Measurements from ENCODE around the gene FBRSL1. TPM values are rescaled to one million over a fixed set of nuclear protein-coding genes. Genes with fewer than 3 reads are reported as not detected.

The FBRSL1 gene
- total and polyA plus RNA-seq, 7 donors = 3.9 to 37.0 (median 10.3) TPM

DNA sequence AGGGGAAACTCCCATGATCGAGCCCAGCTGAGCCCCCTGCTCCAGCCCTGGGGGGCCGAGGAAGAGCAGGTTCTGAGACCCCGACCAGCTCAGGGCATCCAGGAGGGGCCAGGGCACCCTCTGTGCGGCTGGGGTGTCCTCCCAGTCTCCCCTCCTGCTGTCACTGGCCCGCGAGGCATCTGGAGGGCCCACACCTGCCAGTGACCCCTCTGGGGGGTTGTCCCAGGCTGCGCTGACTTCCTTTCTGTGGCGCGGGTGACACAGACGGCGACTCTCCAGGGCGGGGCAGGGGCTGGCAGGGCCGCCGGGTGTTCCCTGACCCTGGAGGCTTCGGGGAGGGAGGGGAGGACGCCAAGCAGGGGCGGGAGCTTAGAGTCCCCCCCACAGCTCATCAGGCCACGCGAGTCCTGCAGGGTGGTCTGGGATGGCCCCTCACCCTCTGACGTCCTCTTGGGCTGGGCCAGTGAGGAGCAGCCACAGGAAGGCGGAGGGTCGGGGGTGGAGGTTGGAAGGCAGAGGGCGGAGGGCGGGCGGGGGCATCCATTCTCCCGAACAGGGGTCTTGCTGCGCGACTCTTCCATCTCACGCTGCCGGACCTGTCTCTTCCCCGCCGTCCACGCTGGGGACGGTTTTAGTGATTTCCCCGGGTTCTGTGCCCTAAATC lies 38.6 kb upstream of the FBRSL1 start:
- Histone ChIP-seq H3K4me3 (no peak overlapping the region), H3K27ac (no peak overlapping the region), H3K9me3 (no peaks in the 10 kb centered on the region), H3K36me3 (no peaks in the 10 kb centered on the region), H3K27me3 (peaks cover 0 to 36% (median 15%) of the 10 kb centered on the region in 3 donors), H3K4me1 (no peaks in the 10 kb centered on the region)
- TF ChIP-seq POLR2A (IDR thresholded peaks at IDR 0.05) (no peak), EP300 (IDR thresholded peaks at IDR 0.05) (no peak)
- TF ChIP-seq, protein P1, sequence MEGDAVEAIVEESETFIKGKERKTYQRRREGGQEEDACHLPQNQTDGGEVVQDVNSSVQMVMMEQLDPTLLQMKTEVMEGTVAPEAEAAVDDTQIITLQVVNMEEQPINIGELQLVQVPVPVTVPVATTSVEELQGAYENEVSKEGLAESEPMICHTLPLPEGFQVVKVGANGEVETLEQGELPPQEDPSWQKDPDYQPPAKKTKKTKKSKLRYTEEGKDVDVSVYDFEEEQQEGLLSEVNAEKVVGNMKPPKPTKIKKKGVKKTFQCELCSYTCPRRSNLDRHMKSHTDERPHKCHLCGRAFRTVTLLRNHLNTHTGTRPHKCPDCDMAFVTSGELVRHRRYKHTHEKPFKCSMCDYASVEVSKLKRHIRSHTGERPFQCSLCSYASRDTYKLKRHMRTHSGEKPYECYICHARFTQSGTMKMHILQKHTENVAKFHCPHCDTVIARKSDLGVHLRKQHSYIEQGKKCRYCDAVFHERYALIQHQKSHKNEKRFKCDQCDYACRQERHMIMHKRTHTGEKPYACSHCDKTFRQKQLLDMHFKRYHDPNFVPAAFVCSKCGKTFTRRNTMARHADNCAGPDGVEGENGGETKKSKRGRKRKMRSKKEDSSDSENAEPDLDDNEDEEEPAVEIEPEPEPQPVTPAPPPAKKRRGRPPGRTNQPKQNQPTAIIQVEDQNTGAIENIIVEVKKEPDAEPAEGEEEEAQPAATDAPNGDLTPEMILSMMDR (IDR thresholded peaks at IDR 0.05) = no peak
- DNase-seq = no peak
- intact Hi-C loops (cut with DNase I) = no loop called here
- 47 to 52% methylated on average over 35 of the region's 35 CpGs for WGBS, 2 donors

DNA sequence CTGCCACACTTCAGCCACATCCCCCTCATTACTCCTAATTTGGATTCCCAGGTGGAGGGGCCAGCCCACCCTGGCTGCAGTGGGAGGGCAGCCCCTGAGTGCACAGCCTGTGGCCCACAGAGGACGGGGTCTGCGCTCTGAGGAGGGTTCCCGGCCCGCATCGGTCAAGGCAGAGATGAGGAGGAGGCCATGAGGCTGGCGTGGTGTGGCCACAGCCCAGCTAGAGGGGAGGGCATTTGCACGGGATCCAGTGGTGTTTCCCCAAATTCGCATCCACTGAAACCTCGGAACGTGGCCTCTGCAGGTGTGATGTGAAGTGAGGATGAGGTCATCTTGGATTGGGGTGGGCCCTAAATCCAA lies 38.1 kb upstream of the FBRSL1 start:
- TF ChIP-seq EP300 (IDR thresholded peaks at IDR 0.05) (no peak), POLR2A (IDR thresholded peaks at IDR 0.05) (no peak), POLR2AphosphoS5 (IDR thresholded peaks at IDR 0.05) (no peak)
- peaks cover 0 to 40% (median 14%) of the 10 kb centered on the region in 3 donors for H3K27me3 ChIP-seq

DNA sequence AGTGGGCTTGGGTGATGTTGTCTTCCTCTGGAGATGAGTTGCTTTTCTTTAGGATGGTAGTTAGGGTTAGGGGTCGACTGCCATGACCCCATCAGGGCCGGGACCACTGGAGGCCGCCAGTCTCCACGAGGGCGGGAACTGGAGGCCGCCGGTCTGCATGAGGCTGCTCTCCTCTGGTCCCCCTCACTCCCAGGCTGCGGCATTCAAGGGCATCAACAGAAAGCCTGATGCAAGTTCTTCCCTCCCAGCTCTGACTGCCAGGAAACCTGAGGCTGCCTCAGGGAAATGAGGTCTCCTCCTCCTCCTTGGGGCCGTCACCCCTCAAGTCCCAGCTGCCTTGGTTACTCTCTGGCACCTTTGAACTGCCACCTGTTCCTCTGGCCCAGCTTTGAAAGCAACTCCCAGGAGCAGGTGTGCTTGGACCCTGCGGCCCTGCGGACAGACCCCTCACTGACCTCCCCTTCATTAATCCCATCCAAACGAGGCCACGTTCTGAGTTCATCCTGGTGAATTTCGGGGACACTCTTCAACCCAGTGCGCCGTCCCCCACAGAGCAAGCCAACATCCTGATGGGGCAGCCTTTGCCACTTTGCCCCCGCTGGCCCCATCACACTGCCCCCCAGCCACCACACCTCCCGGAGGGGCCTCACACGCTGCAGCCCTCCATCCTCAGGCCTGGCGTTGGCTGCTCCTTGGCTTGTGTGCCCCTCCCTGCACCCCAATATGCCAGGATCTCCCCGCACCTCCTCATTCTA lies 37.2 kb upstream of the FBRSL1 start:
- Histone ChIP-seq H3K27me3 (peaks cover 0 to 46% (median 14%) of the 10 kb centered on the region in 3 donors), H3K36me3 (no peaks in the 10 kb centered on the region), H3K27ac (no peak overlapping the region), H3K4me3 (no peak overlapping the region), H3K9me3 (no peaks in the 10 kb centered on the region), H3K4me1 (no peaks in the 10 kb centered on the region)
- intact Hi-C loops (cut with DNase I) = no loop called here
- TF ChIP-seq EP300 (IDR thresholded peaks at IDR 0.05) (no peak), POLR2A (IDR thresholded peaks at IDR 0.05) (no peak), POLR2AphosphoS5 (IDR thresholded peaks at IDR 0.05) (no peak)
- TF ChIP-seq, protein P1 (IDR thresholded peaks at IDR 0.05) = no peak
- DNase-seq = no peak
- 82 to 89% methylated on average over 21 of the region's 21 CpGs for WGBS, 2 donors

More for the DNA sequence above, 38.1 kb upstream of the FBRSL1 start:
- no peaks in the 10 kb centered on the region for H3K36me3 ChIP-seq
- no peak for DNase-seq
- no peaks in the 10 kb centered on the region for H3K4me1 ChIP-seq
- H3K4me3 ChIP-seq = no peak overlapping the region
- WGBS, 2 donors = 72 to 90% methylated on average over 10 of the region's 10 CpGs
- intact Hi-C loops (cut with DNase I) = no loop called here
- no peak overlapping the region for H3K27ac ChIP-seq
- H3K9me3 ChIP-seq = no peaks in the 10 kb centered on the region

DNA sequence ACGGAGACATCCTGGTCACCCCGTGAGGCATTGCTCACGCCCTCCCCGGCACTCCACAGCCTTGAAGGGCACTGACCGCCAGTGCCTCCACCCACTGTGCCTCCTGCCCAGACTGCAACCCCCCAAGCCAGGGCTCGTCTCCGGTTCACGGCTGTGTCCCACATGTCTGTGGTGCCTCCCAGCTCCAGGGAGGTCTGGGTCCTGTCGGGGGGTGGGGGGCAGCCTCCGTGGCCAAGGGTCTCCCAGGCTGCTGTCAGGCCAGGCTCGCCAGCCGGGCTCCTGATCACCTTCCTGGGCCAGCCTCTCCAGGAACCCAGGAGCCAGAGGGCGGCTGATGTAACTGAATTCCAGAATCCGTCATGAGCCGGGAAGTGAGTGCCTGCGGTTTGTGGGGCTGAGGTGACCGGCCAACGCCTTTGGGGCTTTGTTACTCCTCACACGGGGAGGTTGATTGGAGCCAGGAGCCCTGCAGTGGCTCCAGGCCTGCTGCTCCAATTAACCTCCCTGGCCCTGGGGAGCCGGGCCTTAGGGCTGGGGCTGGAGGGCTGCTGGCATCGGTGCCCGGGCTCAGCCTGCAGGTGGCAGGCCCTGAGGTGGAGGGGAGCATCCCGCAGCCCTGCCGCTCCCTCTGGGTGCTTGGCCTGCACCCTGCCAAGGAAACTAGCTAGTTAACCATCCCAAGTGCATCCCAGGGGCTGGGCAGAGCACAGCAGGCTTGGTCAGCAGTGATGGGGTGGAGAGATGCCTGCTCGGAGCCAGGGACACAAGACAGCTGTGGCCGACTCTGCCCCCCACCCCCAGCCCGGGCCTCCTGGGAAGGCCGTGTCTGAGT lies 36.4 kb upstream of the FBRSL1 start:
- H3K27ac ChIP-seq = no peak overlapping the region
- no peak for DNase-seq
- TF ChIP-seq EP300 (IDR thresholded peaks at IDR 0.05) (no peak), POLR2AphosphoS5 (IDR thresholded peaks at IDR 0.05) (no peak), POLR2A (IDR thresholded peaks at IDR 0.05) (no peak)
- TF ChIP-seq, protein P1 (IDR thresholded peaks at IDR 0.05) = no peak
- whole genome bisulfite sequencing, 2 donors = 68 to 81% methylated on average over 28 of the region's 28 CpGs
- H3K9me3 ChIP-seq = no peaks in the 10 kb centered on the region
- no peak overlapping the region for H3K4me3 ChIP-seq
- peaks cover 0 to 51% (median 14%) of the 10 kb centered on the region in 3 donors for H3K27me3 ChIP-seq
- no peaks in the 10 kb centered on the region for H3K4me1 ChIP-seq
- intact Hi-C loops (cut with DNase I) = no loop called here
- H3K36me3 ChIP-seq = no peaks in the 10 kb centered on the region

All from sigmoid colon (tissue), 7 donors.